ENCODE data around the gene PTHLH.

PTHLH gene

DNA sequence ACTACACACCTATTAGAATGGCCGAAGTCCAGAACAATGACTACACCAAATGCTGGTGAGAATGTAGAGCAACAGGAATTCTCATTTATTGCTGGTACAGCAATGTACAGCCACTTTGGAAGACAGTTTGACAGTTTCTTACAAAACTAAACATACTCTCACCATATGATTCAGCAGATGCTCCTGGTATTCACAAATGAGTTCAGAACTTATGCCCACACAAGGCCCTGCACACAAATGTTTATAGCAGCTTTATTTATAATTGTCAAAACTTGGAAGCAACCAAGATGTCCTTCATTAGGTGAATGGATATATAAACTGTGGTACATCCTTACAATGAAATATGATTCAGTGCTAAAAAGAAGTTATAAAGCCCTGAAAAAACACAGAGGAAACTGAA, 38.3 kb downstream of the PTHLH start:
- no peak for DNase-seq

DNA sequence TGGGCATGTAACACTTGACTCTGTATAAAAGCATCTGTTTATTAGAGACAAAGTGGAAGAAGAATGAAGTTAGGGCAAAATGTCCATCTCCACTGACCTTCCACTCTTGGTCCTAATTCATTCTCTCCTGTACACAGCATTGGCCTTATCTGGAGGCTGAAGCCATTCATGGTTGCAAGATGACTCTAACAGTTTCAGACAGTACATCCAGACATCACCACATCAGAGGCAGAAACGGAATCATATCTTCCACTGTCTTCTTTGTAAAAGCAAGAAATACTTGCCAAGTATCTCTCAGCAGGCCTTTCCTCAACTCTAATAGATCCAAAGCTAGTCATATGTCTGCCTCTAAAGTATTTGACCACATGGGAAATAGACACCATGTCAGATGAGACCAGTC, 41.1 kb downstream of the PTHLH start:
- no peak for DNase-seq

DNA sequence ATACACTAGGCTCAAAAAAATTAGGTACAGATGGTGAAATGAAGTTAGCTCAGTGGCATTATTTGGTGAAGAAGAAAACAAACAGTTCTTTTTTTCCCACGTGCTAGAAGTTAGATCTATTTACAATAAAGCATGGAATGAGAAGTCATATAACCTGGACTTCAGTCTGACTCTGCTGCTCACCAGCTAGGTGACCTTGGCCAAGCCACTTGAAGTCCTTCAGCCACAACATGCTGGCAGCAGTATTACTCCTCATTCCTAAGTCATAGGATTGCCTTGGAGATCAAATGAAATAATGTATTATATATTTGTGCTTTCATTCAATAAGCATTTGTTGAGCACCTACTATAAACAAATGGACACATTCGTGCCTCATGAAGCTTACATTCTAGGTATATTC, 45.2 kb downstream of the PTHLH start:
- DNase-seq, result no peak

DNA sequence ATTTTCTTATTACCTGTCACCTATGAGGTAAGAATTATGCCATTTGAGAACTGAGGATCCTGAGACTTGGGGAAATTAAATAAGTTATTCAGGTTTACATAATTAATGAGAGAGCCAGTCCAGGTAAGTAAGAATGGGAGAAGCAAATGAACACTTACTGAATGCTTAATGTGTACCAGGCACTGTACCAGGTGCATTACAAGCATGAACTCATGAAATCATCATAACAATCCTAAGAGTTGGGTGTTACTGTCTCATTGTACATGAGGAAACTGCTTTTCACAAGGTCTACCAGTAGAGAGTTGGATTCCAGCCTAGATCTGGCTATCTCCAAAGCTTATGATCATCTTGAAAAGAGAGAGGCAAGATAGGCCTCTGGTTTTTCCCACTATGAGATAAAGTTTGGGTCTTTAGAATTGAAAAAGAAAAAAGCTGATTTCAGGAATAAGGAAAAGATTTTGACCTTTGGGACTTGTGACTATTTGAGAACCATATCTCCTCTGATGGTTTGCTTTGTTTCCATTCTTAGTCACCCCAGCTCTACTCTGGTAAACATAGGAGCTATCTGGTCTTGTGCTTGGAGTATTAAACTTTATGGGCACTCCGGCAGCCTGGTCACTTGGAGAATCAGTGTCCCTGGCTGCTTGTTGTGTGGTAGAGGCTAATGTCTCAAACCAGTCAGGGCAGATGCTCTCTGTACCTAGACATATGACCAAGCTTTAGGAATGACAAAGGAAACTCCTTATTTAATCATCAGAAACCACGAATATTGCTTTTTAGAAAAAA, 48.0 kb downstream of the PTHLH start:
- no peak for DNase-seq

DNA sequence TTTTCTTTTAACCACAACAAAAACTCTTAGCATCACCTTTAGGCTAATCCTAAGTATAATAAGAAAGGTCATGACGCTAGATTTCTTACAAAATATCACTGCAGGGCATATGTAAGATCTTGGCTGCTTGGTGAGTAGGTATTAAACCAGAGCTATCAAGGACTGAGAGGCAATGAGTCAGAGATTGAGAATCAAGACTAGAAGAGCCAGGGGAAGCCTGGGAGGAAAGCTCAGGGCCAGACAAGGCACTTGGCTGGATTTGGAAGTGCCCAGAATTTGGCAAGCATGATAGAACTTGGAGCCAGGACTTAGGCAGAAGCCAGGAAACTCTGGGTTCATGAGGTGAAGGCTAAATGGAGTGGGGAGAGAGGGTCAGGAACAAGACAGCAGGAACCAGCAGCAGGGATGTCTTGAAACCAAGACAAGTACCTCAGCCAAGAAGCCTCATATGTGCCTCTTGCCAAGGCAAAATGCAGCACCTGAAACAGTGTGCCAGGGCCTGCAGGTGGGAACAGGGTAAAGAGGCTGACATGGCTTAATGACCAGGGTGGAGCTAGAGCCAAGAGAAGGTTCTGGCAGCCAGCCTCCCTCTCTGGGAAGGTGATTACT, 49.9 kb downstream of the PTHLH start:
- DNase-seq, result no peak

DNA sequence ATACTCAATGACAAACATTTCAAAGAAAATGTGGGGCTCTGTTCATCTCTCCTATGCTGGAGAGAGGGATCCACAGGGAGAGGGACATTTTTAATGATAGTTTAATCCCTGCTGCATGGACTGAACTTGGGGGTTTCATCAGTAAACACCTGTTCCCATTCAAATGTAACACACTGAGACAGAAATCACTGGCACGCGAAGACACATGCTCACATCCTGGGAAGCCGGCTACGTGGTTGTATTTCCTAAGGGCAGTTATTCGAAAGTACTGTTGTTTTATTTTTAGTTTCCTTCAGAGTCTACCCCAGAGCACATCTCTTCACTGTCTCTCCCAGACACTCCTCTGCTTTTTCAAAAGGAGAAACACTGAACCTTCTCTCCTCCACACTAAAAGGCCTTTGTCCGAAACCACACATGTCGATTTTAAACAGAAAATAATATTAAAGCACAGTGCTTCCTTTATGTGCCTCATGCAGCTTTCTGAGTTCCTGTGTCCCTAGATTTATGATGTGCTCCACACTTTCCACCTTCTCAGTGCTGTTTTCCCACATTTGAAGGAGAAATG, 52.8 kb downstream of the PTHLH start:
- no peak for DNase-seq

DNA sequence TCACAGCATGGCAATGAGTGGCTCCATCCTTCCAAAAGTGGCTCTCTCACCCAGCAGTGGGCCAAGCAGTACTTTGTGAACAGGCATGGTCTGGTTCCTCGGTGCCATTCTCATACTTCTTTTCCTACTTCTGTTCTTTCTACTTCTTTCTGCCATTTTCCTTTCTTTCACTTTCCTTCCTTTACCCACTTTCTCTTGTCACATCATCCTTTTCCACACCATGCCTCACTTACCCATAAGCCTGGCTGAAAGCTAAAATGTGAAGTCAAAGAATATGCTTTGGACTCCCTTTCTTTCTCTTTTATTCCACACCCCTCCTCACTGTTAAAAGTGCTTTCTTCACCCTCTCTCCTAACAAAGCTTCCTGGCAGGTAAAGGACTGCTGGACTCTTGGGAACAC, 57.0 kb downstream of the PTHLH start:
- DNase-seq, result no peak

DNA sequence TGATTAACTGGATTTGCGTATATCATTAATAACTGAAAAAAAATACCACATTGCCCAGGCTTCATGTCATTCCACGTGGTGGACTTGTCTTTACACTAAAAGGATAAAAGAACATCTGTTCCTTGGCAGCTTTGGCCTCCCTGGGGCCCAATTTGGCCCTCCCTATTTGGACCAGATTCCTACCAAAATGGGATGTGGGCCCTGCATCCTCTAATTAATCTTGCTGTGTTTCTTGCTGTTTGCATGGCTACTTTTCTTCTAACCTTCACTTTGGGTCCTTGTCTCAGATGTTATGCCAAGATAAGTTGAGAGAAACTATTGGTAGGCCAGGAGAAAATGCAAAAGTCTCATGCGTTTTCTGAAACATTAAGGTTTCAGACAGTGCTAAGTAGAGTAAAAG, 57.5 kb downstream of the PTHLH start:
- DNase-seq, result no peak

DNA sequence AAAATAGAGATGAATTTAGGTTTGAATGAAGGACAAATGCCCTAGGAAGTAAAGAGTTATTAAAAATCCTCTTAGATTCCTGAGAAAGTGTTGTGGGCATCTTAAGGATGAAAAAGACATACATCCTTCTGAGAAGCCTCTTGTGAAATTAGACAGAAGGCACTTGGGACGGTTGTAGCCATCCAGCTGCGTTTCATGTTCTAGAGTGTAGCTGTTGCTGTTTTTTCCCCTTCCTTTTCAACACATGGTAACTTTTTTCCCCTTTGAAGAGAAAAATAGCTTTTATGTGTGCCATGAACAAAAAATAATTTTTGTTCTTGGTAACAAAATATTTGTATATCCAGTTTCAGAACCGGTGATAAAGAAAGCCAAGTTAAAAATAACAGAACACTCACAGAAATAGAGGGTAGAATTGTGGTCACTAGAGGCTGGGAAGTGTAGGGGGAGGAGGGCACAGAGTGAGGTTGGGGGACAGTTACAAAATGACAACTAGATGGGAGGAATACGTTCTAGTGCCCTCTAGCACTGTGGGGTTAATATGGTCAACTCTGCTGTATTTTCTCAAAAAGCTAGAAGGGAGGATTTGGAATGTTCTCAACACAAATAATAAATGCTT, 58.4 kb downstream of the PTHLH start:
- DNase-seq, result no peak

DNA sequence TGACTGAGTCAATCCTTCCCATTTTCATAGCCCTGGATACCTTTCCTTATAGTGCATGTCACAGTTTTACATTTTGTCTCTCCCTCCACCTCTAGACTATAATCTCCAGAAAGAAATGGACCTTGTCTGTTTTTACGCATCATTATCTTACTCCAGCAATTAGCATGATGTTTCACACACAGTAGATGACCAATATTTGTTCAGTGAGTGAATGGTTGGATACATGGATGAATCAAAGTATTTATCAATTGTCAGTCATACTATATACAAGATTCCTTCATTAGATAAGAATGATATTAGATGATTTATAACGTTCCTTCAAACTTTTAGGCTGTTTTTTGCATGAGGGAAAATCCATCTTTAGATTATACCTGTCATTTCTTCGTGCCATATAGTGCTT, 61.1 kb downstream of the PTHLH start:
- no peak for DNase-seq

Measured in activated T-cell treated with anti-CD3 and anti-CD28 coated beads, Interleukin-2, amount 50 U/mL, for 48 hours (primary cell).